Activated T-cell treated with anti-CD3 and anti-CD28 coated beads, Interleukin-2, amount 50 U/mL, for 48 hours (primary cell): ENCODE results near the gene PPM1H.
"Not testable (repeated sequence)": the region's sequence is repeated elsewhere in the genome, so short reads cannot be mapped to it uniquely, and the experiment has no call there.

Source experiments
- DNase-seq, 2 experiments: peaks; one replicate each; pipeline ENCODE4 v3.0.0-alpha.2; 2020

The PPM1H gene, protein sequence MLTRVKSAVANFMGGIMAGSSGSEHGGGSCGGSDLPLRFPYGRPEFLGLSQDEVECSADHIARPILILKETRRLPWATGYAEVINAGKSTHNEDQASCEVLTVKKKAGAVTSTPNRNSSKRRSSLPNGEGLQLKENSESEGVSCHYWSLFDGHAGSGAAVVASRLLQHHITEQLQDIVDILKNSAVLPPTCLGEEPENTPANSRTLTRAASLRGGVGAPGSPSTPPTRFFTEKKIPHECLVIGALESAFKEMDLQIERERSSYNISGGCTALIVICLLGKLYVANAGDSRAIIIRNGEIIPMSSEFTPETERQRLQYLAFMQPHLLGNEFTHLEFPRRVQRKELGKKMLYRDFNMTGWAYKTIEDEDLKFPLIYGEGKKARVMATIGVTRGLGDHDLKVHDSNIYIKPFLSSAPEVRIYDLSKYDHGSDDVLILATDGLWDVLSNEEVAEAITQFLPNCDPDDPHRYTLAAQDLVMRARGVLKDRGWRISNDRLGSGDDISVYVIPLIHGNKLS

DNA sequence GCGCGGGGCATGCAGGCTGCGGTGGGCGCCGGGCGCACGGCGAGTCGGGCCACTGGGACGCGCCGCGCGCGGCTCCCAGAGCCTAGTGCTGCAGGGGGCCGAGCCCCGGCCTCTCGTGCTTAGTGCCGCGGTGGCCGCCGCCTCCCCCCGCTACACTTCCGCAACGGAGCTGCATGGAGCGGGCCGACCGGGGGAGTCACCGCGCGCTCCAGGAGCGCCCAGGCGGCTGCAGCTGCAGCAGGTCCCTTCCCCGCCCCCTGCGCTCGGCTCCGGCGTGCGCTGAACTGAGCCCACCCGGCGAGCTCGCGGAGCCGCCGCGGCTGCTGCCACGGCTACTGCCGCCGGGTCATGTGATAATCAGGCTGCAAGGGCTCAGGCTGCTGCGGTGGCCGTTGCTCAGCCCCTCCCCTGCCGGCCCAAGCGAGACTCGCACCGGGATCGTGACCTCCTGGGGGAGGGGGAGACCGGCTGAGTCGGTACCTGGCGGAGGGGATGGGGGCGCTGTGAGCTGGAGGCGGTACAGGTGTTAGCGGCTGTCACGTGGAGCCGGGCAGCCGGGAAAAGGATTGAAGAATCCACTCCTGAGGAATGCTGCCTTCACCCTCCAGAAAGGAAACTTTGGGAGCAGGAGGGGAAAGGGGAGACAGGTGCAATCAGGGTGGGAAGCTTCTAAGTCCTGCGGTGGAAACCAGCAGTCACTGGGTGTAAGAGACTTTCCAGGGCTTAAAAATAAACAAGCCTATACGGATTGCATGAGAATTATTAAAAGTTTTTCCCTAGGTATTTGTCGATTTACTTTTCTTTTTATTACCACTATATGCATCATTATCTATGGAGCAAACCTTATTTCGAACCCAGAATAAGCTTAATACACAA is at the start of gene PPM1H:
Gene PPM1H, minus strand, starts transcription at position 352 of the 876 bp plus-strand sequence. CDS start 414 bp downstream, outside the sequence.
- DNase-seq, result peak in 1 of 2 experiments; percentile 52

DNA sequence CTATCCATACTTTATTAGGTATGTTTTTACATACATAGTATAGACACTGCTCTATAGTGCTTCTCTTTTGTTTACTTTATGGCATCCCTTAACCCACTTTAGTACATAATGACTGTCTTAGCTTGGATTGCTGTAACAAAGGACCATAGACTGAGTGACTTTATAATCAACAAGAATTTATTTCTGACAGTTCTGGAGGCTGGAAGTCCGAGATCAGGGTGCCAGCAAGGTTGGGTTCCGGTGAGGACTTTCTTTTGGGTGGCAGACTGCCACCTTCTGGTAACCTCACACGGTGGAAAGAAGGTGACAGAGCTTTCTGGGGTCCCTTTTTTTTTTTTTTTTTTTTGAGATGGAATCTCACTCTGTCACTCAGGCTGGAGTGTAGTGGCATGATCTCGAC is 48.6 kb upstream of the PPM1H start:
- no peak for DNase-seq

DNA sequence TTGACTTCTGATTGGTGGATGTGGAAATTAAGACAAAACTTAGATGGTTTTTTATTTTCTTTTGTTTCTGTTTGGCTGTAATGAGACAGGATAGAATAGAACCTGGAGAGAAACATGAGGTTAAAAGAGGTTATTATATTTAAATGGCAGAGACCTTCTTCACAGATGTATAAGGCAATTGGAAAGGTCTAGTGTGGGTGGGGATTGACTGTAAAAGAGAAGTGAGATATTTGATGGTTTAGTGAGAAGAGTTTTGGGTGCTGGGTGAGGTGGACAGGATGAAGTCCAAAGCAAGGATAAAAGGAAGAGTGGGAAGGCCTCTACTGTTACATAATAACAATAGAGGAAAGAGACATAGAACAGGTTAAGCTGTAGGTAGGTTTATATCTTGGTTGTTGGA is 43.8 kb upstream of the PPM1H start:
- DNase-seq, result no peak

DNA sequence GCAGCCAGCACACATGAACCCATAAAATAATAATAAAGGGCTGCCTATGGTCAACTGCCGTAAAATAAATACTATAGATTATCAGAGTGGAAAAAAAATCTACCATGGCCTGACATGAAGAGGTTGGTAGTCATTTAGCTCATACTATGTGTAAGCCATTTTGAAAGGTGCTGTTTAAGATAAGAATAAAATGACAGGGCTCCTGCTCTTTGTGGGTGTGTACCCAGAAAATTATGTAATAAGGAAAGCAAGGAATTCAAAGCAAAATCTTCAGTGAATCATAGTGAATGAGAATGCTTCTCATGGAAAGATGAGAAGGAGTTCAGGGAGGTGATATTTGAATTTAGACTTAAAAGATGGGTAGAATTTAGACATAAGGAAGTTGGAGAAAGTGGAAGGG is 42.9 kb upstream of the PPM1H start:
- DNase-seq, result no peak

DNA sequence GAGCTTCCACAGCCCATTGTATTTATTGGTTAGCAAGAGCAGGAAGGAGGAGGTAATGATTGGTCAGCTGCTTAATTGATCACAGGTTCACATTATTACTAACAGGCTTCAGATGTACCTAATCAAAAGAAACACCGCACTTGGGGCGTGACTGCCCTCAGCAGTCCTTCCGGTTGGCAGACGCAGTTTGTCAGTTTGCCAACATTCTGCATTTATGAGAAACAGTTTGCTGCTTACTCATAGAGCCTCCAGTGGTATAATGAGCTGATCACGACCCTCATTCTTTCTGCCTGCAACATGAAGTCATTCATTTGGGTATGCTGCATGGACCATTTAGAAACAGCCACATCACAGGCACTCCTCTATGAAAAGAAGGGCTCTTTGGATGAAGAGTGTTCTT is 42.5 kb upstream of the PPM1H start:
- DNase-seq, result no peak

DNA sequence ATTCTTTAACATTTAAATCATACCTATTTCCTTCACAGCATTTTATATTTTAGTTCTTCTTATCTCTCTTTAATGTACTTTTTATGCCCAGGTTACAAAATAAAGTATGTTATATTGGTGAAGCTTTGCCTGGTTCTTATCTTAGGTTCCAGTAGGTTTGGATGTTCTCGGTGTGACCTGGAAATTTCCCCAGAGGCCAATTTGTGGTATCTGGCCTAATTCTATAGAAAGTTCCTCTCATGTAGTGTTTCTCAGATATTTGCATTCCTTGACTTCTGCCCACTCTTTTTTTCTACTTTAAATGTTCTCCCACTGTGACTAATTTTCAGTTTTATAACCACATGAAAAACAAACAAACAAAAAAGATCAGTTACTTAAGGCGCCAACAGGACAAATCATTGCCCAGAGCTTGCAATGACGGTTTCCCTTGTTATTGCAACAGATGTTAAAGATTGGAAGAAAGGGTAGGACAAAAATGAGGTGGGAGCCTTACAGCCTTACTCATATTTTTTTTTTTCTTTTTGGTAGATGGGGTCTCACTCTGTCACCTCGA is 41.2 kb upstream of the PPM1H start:
- DNase-seq, result no peak

DNA sequence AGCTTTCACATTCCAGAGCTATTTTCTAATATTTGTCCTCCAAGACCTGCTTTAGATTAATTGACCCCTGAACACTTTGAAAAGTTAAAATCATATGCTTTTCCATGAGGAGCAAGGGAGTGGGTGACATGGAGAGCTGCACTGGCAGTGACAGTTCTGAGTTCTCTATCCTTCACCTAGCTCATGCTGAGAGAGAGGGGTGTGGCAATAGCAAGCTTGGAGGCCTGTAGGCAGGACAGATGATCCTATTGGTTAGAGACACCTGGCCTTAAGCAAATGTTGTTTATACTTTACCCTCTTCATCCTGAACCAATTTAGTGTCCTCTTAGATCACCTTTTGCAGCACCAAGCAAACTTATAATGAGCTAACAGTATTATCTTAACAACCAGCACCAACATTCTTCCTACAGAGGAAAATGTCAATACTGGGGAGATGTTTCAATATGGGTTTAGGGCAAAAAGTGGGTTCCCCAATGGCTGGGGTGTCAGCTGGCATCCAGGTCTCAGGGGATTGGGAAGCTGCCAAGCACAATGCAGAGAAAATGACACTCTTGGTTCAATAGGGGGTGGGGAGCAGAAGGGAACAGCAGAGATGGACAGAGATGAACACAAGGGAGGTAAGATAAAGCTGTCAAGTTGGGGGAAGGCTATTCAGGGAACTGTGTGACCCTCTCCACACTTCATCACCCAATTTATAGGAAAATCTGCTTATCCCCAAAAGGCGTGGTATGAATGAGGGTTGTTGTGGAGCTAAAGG is 37.0 kb upstream of the PPM1H start:
- no peak for DNase-seq

DNA sequence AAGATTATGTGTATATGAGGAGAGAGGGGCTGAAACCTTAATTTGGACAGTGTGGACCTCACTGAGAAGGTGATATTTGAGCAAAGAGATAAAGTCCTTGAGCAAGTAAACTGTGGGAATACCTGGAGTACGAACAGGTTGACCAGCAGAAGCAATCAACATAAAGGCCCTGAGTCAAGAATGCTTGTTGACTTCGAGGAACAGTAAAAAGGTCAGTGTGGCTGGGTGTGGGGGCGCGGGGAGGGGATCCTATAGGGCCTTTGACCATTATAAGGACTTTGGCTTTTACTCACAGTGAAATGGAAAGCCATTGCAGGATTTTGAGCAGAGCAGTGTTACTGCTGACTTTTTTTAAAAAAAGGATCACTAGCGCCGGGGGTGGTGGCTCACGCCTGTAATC is 34.7 kb upstream of the PPM1H start:
- DNase-seq, result no peak

DNA sequence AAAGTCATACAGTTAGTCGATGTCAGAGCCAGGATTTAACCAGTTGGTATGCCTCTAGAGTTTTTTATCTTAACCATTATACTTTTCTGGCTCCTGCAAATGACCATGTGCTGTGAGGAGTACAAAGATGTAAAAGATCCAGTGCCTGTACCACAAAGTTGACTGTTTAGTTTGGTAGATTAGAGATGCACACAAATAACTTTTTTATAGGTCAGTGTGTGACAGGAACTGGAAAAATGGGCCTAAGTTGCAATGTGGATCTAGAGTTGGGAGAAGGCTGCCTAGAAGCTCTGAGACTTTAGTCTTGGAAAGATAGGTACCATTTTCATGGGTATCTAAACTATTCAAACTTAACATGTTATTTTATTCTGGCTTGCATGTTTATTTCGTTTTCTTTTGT is 32.8 kb upstream of the PPM1H start:
- no peak for DNase-seq

DNA sequence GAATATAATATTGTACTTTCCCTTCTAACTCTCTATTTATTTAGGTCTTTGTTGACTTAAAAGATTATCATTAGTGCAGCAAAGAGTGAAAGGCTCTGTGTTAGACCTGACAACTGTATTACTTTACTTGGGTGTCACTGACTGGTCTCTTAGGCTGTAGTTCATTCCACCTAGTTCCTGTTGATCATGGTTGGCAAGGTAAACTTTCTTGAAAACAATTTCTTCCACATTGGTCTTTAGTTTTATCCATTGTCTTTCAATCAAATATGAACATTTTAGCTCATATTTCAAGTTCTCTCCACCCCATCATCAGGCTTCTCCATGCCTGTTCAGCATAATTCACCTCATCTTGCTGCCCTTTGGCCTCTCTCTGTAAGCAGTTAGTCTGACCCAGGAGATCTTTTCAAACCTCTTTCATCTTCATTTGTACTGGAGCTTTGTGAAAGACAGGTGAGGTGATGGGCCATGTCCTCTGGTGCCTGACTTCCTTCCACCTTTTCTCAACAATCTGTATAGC is 32.1 kb upstream of the PPM1H start:
- no peak for DNase-seq

DNA sequence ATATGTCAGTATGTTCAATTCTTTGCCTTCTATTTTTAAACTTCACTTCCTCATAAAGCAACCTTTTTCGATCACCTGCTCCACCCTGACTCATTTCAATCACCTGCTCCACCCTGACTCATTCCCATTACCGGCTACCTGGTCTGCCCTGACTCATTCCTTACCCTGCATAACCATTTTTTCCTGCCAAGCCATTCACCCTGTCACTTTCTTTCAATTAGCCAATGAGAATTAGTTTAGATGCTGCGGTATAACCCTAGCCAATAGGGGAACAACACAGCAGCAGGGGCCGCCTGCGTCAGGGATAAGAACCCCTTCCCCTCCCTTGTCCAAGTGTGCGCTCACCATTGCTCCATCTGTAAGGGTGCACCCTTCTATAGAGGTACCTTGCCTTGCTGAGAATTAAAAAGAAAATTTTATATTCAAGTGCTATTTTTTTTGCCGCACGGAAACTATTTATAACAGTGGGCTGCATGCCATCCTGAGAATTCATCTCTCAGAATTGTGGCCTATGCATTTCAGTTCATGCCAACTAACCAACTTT is 31.6 kb upstream of the PPM1H start:
- peak in 1 of 2 experiments; percentile 18 for DNase-seq

DNA sequence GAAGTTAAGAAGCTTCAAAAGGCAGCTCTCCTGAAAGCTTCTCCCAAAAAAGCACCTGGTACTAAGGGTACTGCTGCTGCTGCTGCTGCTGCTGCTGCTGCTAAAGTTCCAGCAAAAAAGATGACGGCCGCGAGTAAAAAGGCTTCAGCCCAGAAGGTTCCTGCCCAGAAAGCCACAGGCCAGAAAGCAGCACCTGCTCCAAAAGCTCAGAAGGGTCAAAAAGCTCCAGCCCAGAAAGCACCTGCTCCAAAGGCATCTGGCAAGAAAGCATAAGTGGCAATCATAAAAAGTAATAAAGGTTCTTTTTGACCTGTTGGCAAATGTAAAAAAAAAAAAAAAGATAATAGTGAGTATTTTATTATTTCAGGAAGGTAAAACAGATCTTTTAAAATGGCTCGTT is 30.8 kb upstream of the PPM1H start:
- not testable (repeated sequence) for DNase-seq

DNA sequence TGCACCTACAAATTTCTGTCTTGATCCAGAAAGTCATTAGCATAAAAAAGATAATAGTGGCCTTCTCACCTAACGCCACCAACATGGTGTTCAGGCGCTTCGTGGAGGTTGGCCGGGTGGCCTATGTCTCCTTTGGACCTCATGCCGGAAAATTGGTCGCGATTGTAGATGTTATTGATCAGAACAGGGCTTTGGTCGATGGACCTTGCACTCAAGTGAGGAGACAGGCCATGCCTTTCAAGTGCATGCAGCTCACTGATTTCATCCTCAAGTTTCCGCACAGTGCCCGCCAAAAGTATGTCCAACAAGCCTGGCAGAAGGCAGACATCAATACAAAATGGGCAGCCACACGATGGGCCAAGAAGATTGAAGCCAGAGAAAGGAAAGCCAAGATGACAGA is 30.3 kb upstream of the PPM1H start:
- not testable (repeated sequence) for DNase-seq

DNA sequence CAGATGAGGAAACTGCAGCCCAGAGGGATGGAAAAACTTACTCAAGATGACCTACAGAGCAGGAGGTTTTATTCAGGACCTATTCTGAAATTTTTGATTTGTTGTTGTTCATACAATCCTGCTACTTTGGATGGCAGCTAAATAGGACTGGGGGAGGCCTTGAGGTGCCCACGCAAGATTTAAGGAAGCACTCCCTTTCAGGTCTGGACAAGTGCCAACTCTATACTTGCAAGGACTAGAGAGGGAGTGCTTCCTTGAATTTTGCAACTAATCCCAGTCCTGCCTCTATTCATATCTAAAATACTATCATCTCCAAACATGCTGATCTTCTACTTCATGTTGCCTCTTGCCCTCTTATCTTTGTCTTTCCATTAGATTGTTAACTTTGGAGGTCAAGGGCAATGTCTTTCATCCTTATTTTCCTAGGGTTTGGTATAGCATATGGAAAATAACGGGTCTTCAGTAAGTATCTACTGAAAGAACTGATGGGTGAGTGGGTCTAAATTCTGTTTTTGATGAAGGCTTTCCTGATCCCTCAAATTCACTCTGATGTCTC is 28.6 kb upstream of the PPM1H start:
- DNase-seq, result no peak

DNA sequence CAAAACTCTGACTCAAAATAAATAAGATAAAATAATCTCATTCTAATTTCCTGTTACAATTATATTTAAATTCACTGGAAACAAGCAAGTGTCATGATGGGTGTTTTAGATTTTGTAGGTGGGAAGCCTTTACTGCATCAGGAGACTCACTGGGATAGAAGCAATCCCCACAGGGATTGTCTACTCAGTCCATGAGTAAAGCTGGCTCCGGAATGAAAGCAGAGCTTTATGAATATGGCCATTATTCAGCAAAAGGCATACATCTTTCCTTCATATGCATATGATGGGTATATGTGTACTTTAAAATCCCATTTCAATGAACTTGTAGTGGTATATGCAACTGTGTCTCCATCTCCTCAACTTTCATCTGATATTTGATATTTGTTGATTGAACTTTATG is 25.4 kb upstream of the PPM1H start:
- DNase-seq, result no peak

DNA sequence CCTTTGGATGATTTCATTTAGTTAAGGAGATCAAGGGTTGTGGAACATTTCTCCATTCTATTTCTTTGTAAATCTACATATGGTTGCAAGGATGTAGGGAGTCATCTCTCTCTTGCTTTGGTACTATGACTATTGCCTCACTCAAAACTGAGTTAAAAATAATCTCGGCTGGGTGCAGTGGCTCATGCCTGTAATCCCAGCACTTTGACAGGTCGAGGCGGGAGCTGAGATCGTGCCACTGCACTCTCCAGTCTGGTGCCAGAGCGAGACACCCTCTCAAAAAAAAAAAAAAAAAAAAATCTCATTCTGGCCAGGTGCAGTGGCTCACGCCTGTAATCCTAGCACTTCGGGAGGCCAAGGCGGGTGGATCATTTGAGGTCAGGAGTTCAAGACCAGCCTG is 24.8 kb upstream of the PPM1H start:
- DNase-seq, result no peak

DNA sequence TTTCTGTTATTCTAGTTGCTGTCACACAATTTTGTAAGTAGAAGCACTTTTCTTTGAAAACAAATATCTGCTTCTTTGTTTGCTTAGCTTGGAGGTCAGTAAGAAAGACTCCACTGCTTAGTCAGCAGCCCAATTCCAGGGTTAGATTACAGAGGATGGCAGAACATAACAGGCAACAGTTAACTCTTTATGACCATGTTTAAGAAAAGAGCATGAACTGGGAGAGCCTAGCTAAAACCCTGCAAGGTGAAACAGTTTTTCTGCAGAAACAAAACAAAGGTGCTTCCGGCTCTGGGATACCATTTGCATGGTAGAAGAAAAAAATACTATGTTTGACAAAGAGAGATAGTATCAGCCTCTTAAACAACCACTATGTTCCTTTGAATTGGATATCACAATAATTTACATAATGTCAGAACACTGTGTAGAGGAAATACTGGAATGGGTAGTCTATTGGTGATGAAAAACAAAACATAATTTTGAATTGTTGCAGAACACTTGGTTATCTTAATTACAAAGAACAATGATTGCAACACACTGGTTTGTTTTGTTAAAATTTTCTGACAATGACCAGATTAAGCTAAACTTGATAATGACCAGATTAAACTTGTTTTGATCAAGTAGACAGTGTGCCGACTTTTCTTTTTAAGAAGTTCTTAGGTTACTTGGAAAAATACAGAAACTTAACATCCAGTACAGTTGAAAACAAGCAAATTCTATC is 22.4 kb upstream of the PPM1H start:
- DNase-seq, result no peak

DNA sequence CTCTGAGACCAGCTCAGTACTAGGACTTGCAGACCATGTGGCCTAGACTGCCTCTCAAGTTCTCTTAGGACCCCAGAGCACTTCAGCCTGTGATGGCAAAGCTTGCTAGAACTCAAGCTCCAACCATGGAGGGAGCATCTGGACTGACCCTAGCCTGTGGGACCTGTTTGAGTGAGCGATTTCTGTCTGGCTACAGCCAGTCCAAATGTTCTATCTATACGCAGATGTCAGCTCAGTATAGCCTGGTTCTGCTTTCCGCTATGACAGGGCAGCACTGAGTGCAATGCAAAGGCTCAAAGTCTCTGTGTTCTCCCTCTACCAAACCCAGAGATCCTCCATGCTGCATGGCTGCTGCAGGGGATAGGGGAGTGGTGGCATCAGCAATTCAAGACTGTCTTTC is 20.7 kb upstream of the PPM1H start:
- DNase-seq, result no peak

DNA sequence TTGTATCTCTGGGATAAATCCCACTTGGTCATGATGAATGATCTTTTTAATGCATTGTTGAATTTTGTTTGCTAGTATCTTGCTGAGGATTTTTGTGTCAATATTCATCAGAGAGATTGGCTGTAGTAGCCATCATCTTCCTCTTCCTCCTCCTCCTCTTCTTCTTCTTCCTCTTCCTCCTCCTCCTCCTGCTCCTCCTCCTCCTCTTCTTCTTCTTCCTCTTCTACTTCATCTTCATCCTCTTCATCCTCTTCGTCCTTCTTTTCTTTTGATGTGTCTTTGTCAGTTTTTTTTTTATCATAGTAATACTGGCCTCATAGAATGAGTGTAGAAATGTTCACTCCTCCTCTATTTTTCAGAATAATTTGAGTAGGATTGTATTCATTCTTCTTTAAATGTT is 15.4 kb upstream of the PPM1H start:
- no peak for DNase-seq

DNA sequence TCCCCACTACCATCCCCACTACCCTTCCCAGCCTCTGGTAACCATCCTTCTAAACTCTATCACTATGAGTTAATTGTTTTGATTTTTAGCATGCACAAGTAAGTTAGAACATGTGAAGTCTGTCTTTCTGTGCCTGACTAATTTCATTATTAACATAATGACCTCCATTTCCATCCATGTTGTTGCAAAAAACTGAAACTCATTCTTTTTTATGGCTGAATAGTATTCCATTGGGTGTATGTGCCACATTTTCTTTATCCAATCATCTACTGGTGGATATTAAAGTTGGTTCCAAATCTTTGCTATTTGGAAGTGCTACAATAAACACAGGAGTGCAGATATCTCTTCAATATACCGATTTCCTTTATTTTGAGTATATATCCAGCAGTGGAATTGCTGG is 13.2 kb upstream of the PPM1H start:
- no peak for DNase-seq

DNA sequence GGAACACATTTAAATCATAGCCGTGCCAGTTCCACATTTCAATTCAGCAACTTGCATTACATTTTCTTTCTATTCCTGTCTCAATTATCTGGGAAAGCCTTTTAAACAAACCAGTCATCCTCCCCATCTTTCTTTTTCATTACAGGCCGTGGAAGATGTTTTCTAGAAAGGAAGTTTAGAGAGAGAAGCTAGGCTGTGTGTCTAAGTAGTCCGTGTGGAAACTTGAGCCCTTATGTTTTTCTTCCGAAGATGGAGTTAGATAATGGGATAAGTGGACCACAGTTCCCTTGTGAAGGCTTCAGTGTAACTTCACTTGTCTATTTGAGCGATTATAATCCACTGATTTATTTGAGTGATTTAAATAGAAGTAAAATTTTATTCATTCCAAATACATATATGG is 12.4 kb upstream of the PPM1H start:
- no peak for DNase-seq
